Gastrocnemius medialis (tissue), 4 donors: ENCODE results near the gene KCND1. TPM values are rescaled to one million over a fixed set of nuclear protein-coding genes. Genes with fewer than 3 reads are reported as not detected.

Experiments used
- ATAC-seq, 2 donors: fragments of 150-250 bp; one replicate each; pipeline ENCODE4 v1.9.1; 2016
- DNase-seq, 2 donors: peaks; one replicate each; pipeline ENCODE4 v3.0.0-alpha.2; 2019
- H3K27ac ChIP-seq, 4 donors: fragments of 200-600 bp; sonication (generic); 1 replicate in 1 of 4; 2 replicates in 3 of 4; pipeline ENCODE4 v1.5.1; 2016 to 2018; ENCODE audit warnings: mild to moderate bottlenecking in 2 of 4, moderate library complexity in 1 of 4
- H3K27me3 ChIP-seq, 3 donors: fragments of 200-600 bp; sonication (generic) in 2 of 3; 1 replicate in 1 of 3; 2 replicates in 2 of 3; pipeline versions ENCODE4 v1.5.1 to v1.6.0; 2016 to 2019; ENCODE audit warnings: mild to moderate bottlenecking in 1 of 3, moderate library complexity in 1 of 3
- H3K36me3 ChIP-seq, 2 donors: fragments of 200-600 bp; sonication (generic) in 1 of 2; one replicate each; pipeline ENCODE4 v1.5.1; 2017 to 2018
- H3K4me1 ChIP-seq, 2 donors: fragments of 200-600 bp; sonication (generic) in 1 of 2; one replicate each; pipeline ENCODE4 v1.5.1; 2016 to 2017; ENCODE audit warnings: mild to moderate bottlenecking in 2 of 2
- H3K4me3 ChIP-seq, 4 donors: fragments of 200-600 bp; sonication (generic) in 3 of 4; 1 replicate in 1 of 4; 2 replicates in 3 of 4; pipeline ENCODE4 v1.5.1; 2016 to 2019; ENCODE audit warnings: mild to moderate bottlenecking in 2 of 4
- H3K9me3 ChIP-seq, 3 donors: fragments of 200-600 bp; sonication (generic) in 2 of 3; 1 replicate in 1 of 3; 2 replicates in 2 of 3; pipeline ENCODE4 v1.5.1; 2016 to 2019
- CTCF ChIP-seq, 5 experiments: fragments of 450-650 bp in 3 of 5; fragments of 200-600 bp in 2 of 5; sonication (generic) in 2 of 5; IDR thresholded peaks in 4 of 5; conservative IDR thresholded peaks in 1 of 5; 1 replicate in 4 of 5; 2 replicates in 1 of 5; pipeline ENCODE4 v1.5.1; 2016 to 2019; ENCODE audit warnings: antibody characterized with exemption in 5 of 5, mild to moderate bottlenecking in 3 of 5, moderate library complexity in 3 of 5
- POLR2A ChIP-seq, 2 donors: fragments of 450-650 bp; IDR thresholded peaks; one replicate each; pipeline ENCODE4 v1.6.1; 2017; ENCODE audit warnings: antibody characterized with exemption in 2 of 2, mild to moderate bottlenecking in 2 of 2, moderate library complexity in 2 of 2
- in situ Hi-C, 4 donors: fragments of 200-750 bp; cut with MboI; loops; one replicate each; pipeline versions ENCODE4 v1.15.0 to v1.8.0; 2017; ENCODE audit warnings: low sequenced_read_pairs in 4 of 4
- intact Hi-C: fragments of 100-400 bp; cut with DNase I; formaldehyde crosslinking; loops from one replicate; pipeline ENCODE4 v1.15.1; 2023; ENCODE audit warnings: low total_unique reads
- total RNA-seq, 4 donors: library from RNA; depleted of rRNA; stranded (reverse); fragments of >200 nt; gene quantifications; one replicate each; pipeline versions ENCODE4 v1.1.0 to v1.2.3, GENCODE V29; 2016

Gene KCND1
- total RNA-seq, 4 donors from 2014 or later: 0.09 to 1.2 (median 0.77) TPM

GRCh38 chrX:48942895-48943294 lies 28.7 kb downstream of the KCND1 start:
- DNase-seq (no peak), ATAC-seq (no peak)
- intact Hi-C loops: no loop called here
- Histone ChIP-seq H3K4me3 (no peak overlapping the region), H3K27ac (no peak overlapping the region), H3K27me3 (no peaks in the 10 kb centered on the region), H3K36me3 (no peaks in the 10 kb centered on the region), H3K4me1 (peaks cover 0 to 5% of the 10 kb centered on the region in 2 donors), H3K9me3 (no peaks in the 10 kb centered on the region)
- in situ Hi-C loops: loop anchor here in 1 of 4 donors (25.0 kb wide), 1 partner anchor 306 kb away; no protein-coding TSS in a partner anchor
- TF ChIP-seq POLR2A (IDR thresholded peaks at IDR 0.05): no peak
- no peak for TF ChIP-seq CTCF (IDR thresholded peaks at IDR 0.05 in 4 of 5, conservative IDR thresholded peaks at IDR 0.05 in 1 of 5)

- H3K36me3 ChIP-seq: no peaks in the 10 kb centered on the region
- DNase-seq (no peak), ATAC-seq (no peak)
- H3K9me3 ChIP-seq: no peaks in the 10 kb centered on the region
- no peaks in the 10 kb centered on the region for H3K27me3 ChIP-seq
- intact Hi-C loops (no loop called here), in situ Hi-C loops (loop anchor here in 1 of 4 donors (25.0 kb wide), 1 partner anchor 303 kb away; no protein-coding TSS in a partner anchor)
- no peak overlapping the region for H3K4me3 ChIP-seq
- peaks cover 0 to 2% of the 10 kb centered on the region in 2 donors for H3K4me1 ChIP-seq
- TF ChIP-seq POLR2A (IDR thresholded peaks at IDR 0.05) (no peak), CTCF (IDR thresholded peaks at IDR 0.05 in 4 of 5, conservative IDR thresholded peaks at IDR 0.05 in 1 of 5) (no peak)
- no peak overlapping the region for H3K27ac ChIP-seq
These were observed 31.2 kb downstream of the KCND1 start for GRCh38 chrX:48940404-48940955.

GRCh38 chrX:48939524-48940228 lies 32.0 kb downstream of the KCND1 start:
- H3K36me3 ChIP-seq: no peaks in the 10 kb centered on the region
- H3K27me3 ChIP-seq: no peaks in the 10 kb centered on the region
- H3K27ac ChIP-seq: no peak overlapping the region
- H3K9me3 ChIP-seq: no peaks in the 10 kb centered on the region
- DNase-seq (no peak), ATAC-seq (no peak)
- H3K4me3 ChIP-seq: no peak overlapping the region
- H3K4me1 ChIP-seq: no peaks in the 10 kb centered on the region
- in situ Hi-C loops (loop anchor here in 1 of 4 donors (25.0 kb wide), 1 partner anchor 302 kb away; no protein-coding TSS in a partner anchor), intact Hi-C loops (no loop called here)
- TF ChIP-seq CTCF (IDR thresholded peaks at IDR 0.05 in 4 of 5, conservative IDR thresholded peaks at IDR 0.05 in 1 of 5) (no peak), POLR2A (IDR thresholded peaks at IDR 0.05) (no peak)

GRCh38 chrX:48938721-48939425 lies 32.8 kb downstream of the KCND1 start:
- Histone ChIP-seq H3K27me3 (no peaks in the 10 kb centered on the region), H3K36me3 (peaks cover 0 to 7% of the 10 kb centered on the region in 2 donors), H3K9me3 (no peaks in the 10 kb centered on the region), H3K4me3 (no peak overlapping the region), H3K4me1 (no peaks in the 10 kb centered on the region), H3K27ac (no peak overlapping the region)
- DNase-seq (no peak), ATAC-seq (no peak)
- in situ Hi-C loops: loop anchor here in 1 of 4 donors (25.0 kb wide), 1 partner anchor 302 kb away; no protein-coding TSS in a partner anchor
- TF ChIP-seq POLR2A (IDR thresholded peaks at IDR 0.05): no peak
- no peak for TF ChIP-seq CTCF (IDR thresholded peaks at IDR 0.05 in 4 of 5, conservative IDR thresholded peaks at IDR 0.05 in 1 of 5)
- intact Hi-C loops: no loop called here
